HG03469 (cell line): ENCODE results near the gene MME.

ENCODE experiments used
- ATAC-seq: cut with Tn5 transposase; IDR thresholded peaks from one replicate; pipeline ENCODE4 v1.9.1; 2021; ENCODE audit warnings: mild to moderate bottlenecking, moderate library complexity, moderate number of reproducible peaks; ENCODE audit not compliant: unreplicated experiment

MME gene

DNA sequence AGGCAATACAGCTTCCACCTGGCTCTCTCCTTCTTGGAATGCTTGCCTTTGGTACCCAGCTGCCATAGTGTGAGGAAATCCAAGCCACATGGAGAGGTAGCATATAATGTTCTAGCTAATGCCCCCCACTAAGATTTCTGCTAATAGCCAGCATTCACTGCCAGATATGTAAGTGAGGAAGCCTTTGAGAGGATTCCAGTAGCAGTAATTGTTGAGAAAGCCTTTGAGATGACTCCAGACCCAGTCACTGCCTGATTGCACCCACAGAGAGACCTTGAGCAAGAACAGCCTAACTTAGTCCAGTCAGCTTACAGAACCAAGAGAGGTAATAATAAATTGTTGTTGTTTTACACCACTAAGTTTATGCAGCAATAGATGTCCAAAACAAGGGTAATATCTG is 150.3 kb downstream of the MME start:
- ATAC-seq: no peak

GRCh38 chr3:155231792-155232191 is 151.7 kb downstream of the MME start:
- no peak for ATAC-seq

DNA sequence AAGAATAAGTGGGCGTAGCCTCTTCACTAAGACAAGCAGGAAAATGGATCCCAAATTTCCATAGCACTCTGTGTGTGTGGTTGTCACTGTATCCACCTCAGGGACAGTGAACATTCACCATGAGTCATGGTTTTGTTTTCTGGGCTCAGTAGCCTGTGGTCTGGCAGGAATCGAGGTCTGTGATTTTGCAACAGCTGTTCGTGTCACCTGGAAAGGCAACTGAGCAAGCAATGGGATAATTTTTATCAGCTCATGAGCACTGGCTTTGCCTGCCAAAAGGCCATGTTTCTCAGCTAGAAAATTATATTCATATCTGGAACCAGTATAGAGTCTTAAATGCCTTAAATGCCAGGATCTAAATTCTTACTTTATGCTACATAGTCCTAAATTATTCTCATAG is 152.5 kb downstream of the MME start:
- ATAC-seq: no peak

DNA sequence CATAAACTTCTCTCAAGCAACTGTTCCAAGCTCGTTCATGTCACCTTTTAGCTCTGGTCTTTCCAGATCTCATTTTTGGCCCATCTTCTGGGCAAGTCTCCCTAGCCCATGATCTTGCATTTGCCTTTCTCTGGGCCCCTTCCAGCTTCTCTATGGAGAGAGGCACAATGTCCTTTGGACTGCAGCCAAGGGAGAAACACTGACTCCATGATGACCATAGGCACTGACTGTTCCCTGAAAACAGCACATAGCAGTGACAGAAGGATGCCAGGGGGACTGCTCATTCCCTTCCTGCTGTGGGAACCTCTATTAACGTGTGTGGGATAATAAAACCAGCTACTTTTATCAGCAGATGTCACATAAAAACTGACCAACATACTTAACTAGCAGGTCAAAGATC is 153.1 kb downstream of the MME start:
- ATAC-seq: no peak
